Loucy (cell line): ENCODE results near the gene PADI1.

Experiments
- EZH2phosphoT487 ChIP-seq: fragments of 200-600 bp; IDR thresholded peaks from 2 replicates; pipeline ENCODE4 v1.6.1; 2018; ENCODE audit warnings: antibody characterized with exemption, mild to moderate bottlenecking, moderate library complexity, borderline replicate concordance
- TF ChIP-seq, protein P1 (sequence below): fragments of 200-600 bp; sonication (generic); conservative IDR thresholded peaks from 2 replicates; pipeline ENCODE4 v1.5.1; 2014; ENCODE audit warnings: mild to moderate bottlenecking, antibody characterized with exemption, low read length

DNA sequence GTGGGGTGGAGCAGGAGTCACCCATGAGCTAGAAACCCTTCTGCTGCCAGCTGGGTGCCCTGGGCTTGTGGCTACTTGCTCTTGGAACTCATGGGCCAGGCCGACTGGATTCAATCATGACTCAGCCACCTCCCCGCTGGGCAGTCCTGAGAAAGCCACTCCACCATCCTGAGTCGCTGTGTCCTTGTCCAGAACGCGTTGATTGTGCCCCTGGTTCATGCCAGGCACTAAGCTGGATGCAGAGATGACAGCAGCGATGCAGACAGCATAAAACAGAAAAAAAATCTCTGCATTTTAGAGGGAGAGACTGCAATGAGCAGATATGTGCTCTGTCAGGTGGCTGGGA lies 10.6 kb downstream of the PADI1 start:
- TF ChIP-seq, protein P1, sequence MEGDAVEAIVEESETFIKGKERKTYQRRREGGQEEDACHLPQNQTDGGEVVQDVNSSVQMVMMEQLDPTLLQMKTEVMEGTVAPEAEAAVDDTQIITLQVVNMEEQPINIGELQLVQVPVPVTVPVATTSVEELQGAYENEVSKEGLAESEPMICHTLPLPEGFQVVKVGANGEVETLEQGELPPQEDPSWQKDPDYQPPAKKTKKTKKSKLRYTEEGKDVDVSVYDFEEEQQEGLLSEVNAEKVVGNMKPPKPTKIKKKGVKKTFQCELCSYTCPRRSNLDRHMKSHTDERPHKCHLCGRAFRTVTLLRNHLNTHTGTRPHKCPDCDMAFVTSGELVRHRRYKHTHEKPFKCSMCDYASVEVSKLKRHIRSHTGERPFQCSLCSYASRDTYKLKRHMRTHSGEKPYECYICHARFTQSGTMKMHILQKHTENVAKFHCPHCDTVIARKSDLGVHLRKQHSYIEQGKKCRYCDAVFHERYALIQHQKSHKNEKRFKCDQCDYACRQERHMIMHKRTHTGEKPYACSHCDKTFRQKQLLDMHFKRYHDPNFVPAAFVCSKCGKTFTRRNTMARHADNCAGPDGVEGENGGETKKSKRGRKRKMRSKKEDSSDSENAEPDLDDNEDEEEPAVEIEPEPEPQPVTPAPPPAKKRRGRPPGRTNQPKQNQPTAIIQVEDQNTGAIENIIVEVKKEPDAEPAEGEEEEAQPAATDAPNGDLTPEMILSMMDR, result no peak
- TF ChIP-seq EZH2phosphoT487, result no peak
